Activated T-helper 1 cell treated with anti-CD3 and anti-CD28 coated beads, Interleukin-12 subunit alpha, Interleukin-12 subunit beta, Interleukin-2, Interleukin-4 antibody, amounts not matched to agents 30 ng/mL and 10 ng/mL and 1 ng/mL, durations not matched to agents 14 hours and 24 hours and 36 hours (primary cell): ENCODE data around the gene C19orf44. TPM values are rescaled to one million over a fixed set of nuclear protein-coding genes. Genes with fewer than 3 reads are reported as not detected.

ENCODE experiments used
- DNase-seq: peaks from one replicate; pipeline ENCODE4 v3.0.0; 2021; ENCODE audit warnings: low spot score
- H3K27ac Mint-ChIP-seq: one replicate; pipeline ENCODE4 v1.8.0; 2021; ENCODE audit warnings: mild to moderate bottlenecking, mixed read lengths
- H3K27me3 Mint-ChIP-seq: one replicate; pipeline ENCODE4 v1.8.0; 2022; ENCODE audit warnings: mild to moderate bottlenecking, moderate library complexity, mixed read lengths; ENCODE audit not compliant: insufficient read depth
- H3K36me3 Mint-ChIP-seq: one replicate; pipeline ENCODE4 v1.8.0; 2021; ENCODE audit warnings: low read depth, mixed read lengths
- H3K4me1 Mint-ChIP-seq: one replicate; pipeline ENCODE4 v1.8.0; 2021; ENCODE audit warnings: low read depth, mixed read lengths
- H3K4me3 Mint-ChIP-seq: one replicate; pipeline ENCODE4 v1.8.0; 2021; ENCODE audit warnings: mild to moderate bottlenecking, moderate library complexity, mixed read lengths
- H3K9me3 Mint-ChIP-seq: one replicate; pipeline ENCODE4 v1.8.0; 2021; ENCODE audit warnings: mixed read lengths
- intact Hi-C: fragments of 100-400 bp; cut with micrococcal nuclease; formaldehyde crosslinking; loops from one replicate; pipeline ENCODE4 v1.15.1; 2024
- total RNA-seq: library from RNA; stranded (reverse); gene quantifications from 2 replicates; pipeline ENCODE4 v1.2.3, GENCODE V29; 2022

C19orf44 gene
- total RNA-seq, 1 donor from 2014 or later, result 4.4 TPM

GRCh38 chr19:16562608-16563025 lies 66.4 kb downstream of the C19orf44 start:
- intact Hi-C loops, result no loop called here
- Mint-ChIP-seq H3K36me3 (peaks cover 48% of the 10 kb centered on the region), H3K27me3 (no peaks in the 10 kb centered on the region), H3K4me3 (no peak overlapping the region), H3K9me3 (peaks cover 3% of the 10 kb centered on the region), H3K27ac (no peak overlapping the region), H3K4me1 (peaks cover 22% of the 10 kb centered on the region)
- DNase-seq, result no peak

GRCh38 chr19:16564842-16565241 lies 68.6 kb downstream of the C19orf44 start:
- Mint-ChIP-seq H3K4me1 (peaks cover 35% of the 10 kb centered on the region), H3K27ac (peak overlapping the region; percentile 55), H3K4me3 (no peak overlapping the region), H3K36me3 (peaks cover 51% of the 10 kb centered on the region), H3K9me3 (peaks cover 3% of the 10 kb centered on the region), H3K27me3 (no peaks in the 10 kb centered on the region)
- no peak for DNase-seq
- intact Hi-C loops, result no loop called here

- no peaks in the 10 kb centered on the region for H3K27me3 Mint-ChIP-seq
- intact Hi-C loops, result loop anchor here (1.0 kb wide), 1 partner anchor 28 kb away; no protein-coding TSS in a partner anchor
- peaks cover 49% of the 10 kb centered on the region for H3K36me3 Mint-ChIP-seq
- H3K4me3 Mint-ChIP-seq, result peak overlapping the region; percentile 81
- H3K4me1 Mint-ChIP-seq, result peaks cover 41% of the 10 kb centered on the region
- peaks cover 3% of the 10 kb centered on the region for H3K9me3 Mint-ChIP-seq
- H3K27ac Mint-ChIP-seq, result peak overlapping the region; percentile 99
- peak; percentile 81 for DNase-seq
Observed at GRCh38 chr19:16566161-16566560, 70.0 kb downstream of the C19orf44 start.

GRCh38 chr19:16566702-16567101 lies 70.5 kb downstream of the C19orf44 start:
- intact Hi-C loops, result loop anchor here (1.0 kb wide), 1 partner anchor 28 kb away; no protein-coding TSS in a partner anchor
- H3K36me3 Mint-ChIP-seq, result peaks cover 45% of the 10 kb centered on the region
- DNase-seq, result no peak
- peaks cover 45% of the 10 kb centered on the region for H3K4me1 Mint-ChIP-seq
- peak overlapping the region; percentile 20 for H3K4me3 Mint-ChIP-seq
- peaks cover 3% of the 10 kb centered on the region for H3K9me3 Mint-ChIP-seq
- no peaks in the 10 kb centered on the region for H3K27me3 Mint-ChIP-seq
- H3K27ac Mint-ChIP-seq, result peak overlapping the region; percentile 99

GRCh38 chr19:16569609-16570320 lies 73.6 kb downstream of the C19orf44 start:
- Mint-ChIP-seq H3K27me3 (no peaks in the 10 kb centered on the region), H3K4me1 (peaks cover 62% of the 10 kb centered on the region), H3K27ac (peak overlapping the region; percentile 40), H3K9me3 (peaks cover 3% of the 10 kb centered on the region), H3K4me3 (peak overlapping the region; percentile 92), H3K36me3 (peaks cover 44% of the 10 kb centered on the region)
- no peak for DNase-seq
- intact Hi-C loops, result loop anchor here (5.0 kb wide), 1 partner anchor 97 kb away; the partner anchor contains the start of gene EPS15L1

Other genes starting within 250 kb of the C19orf44 start
- gene KLF2, start 171.6 kb upstream of the C19orf44 start, total RNA-seq, result 5.7 TPM in 2 replicates
- gene EPS15L1, start 24.4 kb upstream of the C19orf44 start, total RNA-seq, result 39.6 and 41.4 TPM in 2 replicates
- gene CALR3, start 227 bp upstream of the C19orf44 start, total RNA-seq, result not detected in 2 replicates
- gene CHERP, start 46.0 kb downstream of the C19orf44 start, total RNA-seq, result 84.3 and 92.0 TPM in 2 replicates
- 60.4 and 61.7 TPM in 2 replicates for gene SLC35E1, start 76.0 kb downstream of the C19orf44 start, total RNA-seq
- 14.0 and 14.9 TPM in 2 replicates for gene MED26, start 131.8 kb downstream of the C19orf44 start, total RNA-seq
- gene SMIM7, start 163.8 kb downstream of the C19orf44 start, total RNA-seq, result 69.3 and 72.7 TPM in 2 replicates
- 0.69 and 0.78 TPM in 2 replicates for gene TMEM38A, start 164.7 kb downstream of the C19orf44 start, total RNA-seq
- not detected in 2 replicates for gene NWD1, start 223.5 kb downstream of the C19orf44 start, total RNA-seq